Measurements from ENCODE around the gene FST.

DNA sequence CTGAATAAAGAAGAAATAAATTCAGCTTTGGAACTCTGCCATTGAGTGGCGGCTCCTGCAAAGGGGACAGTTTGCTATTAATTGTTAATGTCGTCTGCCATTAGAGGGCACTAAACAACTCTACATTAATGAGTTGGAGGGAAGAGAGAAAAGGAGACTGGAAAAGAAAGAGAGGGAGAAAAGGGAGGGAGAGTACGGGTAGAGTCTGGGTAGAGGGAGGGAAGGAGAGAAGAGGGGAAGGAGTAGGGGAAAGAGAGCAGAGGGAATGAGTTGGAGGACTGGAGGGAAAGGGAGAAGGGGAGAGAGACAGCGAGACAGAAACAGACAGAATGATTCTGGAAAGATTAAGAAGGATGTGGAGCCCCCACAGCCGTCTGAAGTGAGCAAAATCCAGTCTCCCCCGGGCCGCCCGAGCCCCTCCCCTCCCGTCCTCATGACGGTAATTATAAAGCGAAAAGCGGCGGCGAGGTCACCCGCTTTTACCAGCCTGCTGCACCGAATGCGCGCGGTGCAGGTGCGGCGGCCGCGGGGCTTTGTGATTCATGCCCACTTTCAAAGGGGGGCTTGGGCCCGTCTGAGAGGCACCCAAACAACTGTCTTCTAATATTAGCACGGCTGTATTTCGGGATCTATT is 1.9 kb upstream of the FST start:
- TF ChIP-seq, protein P1, sequence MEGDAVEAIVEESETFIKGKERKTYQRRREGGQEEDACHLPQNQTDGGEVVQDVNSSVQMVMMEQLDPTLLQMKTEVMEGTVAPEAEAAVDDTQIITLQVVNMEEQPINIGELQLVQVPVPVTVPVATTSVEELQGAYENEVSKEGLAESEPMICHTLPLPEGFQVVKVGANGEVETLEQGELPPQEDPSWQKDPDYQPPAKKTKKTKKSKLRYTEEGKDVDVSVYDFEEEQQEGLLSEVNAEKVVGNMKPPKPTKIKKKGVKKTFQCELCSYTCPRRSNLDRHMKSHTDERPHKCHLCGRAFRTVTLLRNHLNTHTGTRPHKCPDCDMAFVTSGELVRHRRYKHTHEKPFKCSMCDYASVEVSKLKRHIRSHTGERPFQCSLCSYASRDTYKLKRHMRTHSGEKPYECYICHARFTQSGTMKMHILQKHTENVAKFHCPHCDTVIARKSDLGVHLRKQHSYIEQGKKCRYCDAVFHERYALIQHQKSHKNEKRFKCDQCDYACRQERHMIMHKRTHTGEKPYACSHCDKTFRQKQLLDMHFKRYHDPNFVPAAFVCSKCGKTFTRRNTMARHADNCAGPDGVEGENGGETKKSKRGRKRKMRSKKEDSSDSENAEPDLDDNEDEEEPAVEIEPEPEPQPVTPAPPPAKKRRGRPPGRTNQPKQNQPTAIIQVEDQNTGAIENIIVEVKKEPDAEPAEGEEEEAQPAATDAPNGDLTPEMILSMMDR (IDR thresholded peaks at IDR 0.05; ENCODE audit: insufficient read depth, low read length, poor library complexity, severe bottlenecking): peak; percentile 91
- no peak for TF ChIP-seq EZH2phosphoT487 (conservative IDR thresholded peaks at IDR 0.05; ENCODE audit: low read length)
